HFFc6 (cell line): Measurements from ENCODE around the gene KCNE1. TPM values are rescaled to one million over a fixed set of nuclear protein-coding genes. Genes with fewer than 3 reads are reported as not detected.

Experiments used
- DNase-seq: peaks from one replicate; pipeline ENCODE4 v3.0.0-alpha.2; 2018
- H3K27ac Mint-ChIP-seq: 2 replicates; pipeline ENCODE4 v1.8.0; 2020; ENCODE audit warnings: mild to moderate bottlenecking, mixed read lengths
- H3K27me3 Mint-ChIP-seq: 2 replicates; pipeline ENCODE4 v1.8.0; 2021; ENCODE audit warnings: mild to moderate bottlenecking, moderate library complexity, mixed read lengths; ENCODE audit not compliant: insufficient read depth
- H3K36me3 Mint-ChIP-seq: 2 replicates; pipeline ENCODE4 v1.8.0; 2021; ENCODE audit warnings: low read depth, mixed read lengths
- H3K4me1 Mint-ChIP-seq: 2 replicates; pipeline ENCODE4 v1.8.0; 2020; ENCODE audit warnings: low read depth, mixed read lengths
- H3K4me3 Mint-ChIP-seq: 2 replicates; pipeline ENCODE4 v1.8.0; 2020; ENCODE audit warnings: mild to moderate bottlenecking, moderate library complexity, mixed read lengths
- H3K9me3 Mint-ChIP-seq: 2 replicates; pipeline ENCODE4 v1.8.0; 2020; ENCODE audit warnings: mild to moderate bottlenecking, mixed read lengths
- total RNA-seq, 6 experiments: library from RNA; stranded (reverse); fragmentation: NEBNext Ultra II Directional; extraction: Animal tissue kit (Norgen Biotek cat#: 25700); gene quantifications; 2 replicates in 1 of 6; 3 replicates in 5 of 6; pipeline ENCODE4 v1.2.3, GENCODE V29; 2021
- TF ChIP-seq, protein P1 (sequence below): fragments of 200-600 bp; sonication (generic); IDR thresholded peaks from 2 replicates; pipeline ENCODE4 v1.5.0; 2021; ENCODE audit warnings: antibody characterized with exemption, mild to moderate bottlenecking

Gene KCNE1
- total RNA-seq, 6 experiments from 2014 or later = 0.71 to 1.3 (median 0.85) TPM

DNA sequence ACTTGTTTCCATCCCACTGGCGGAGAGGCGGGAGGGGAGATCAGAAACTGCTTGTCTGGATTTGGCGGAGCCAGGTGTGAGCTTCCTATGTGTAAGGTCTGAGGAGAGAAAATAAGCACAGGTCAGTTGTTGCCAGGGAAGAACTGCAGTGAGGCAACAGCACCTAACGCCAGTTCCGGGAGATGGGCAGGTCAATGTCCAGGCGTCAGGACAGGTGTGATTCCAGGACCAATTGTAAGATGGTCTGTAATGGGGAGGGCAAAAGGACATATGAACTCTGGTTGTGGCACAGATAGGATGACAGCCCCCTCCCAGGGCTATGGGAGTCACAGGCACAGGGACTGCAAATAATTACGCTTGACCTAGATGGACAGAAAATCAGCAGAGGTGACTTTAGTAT is 9.6 kb upstream of the KCNE1 start:
- Mint-ChIP-seq H3K36me3 (peaks cover 72% of the 10 kb centered on the region), H3K4me3 (0 out of 2 replicates have a peak overlapping the region, but pooled peaks have one; percentile 6), H3K9me3 (no peaks in the 10 kb centered on the region), H3K4me1 (peaks cover 74% of the 10 kb centered on the region), H3K27me3 (peaks cover 3% of the 10 kb centered on the region), H3K27ac (peak overlapping the region; percentile 63; the same call in 1 of the 2 replicates)
- TF ChIP-seq, protein P1, sequence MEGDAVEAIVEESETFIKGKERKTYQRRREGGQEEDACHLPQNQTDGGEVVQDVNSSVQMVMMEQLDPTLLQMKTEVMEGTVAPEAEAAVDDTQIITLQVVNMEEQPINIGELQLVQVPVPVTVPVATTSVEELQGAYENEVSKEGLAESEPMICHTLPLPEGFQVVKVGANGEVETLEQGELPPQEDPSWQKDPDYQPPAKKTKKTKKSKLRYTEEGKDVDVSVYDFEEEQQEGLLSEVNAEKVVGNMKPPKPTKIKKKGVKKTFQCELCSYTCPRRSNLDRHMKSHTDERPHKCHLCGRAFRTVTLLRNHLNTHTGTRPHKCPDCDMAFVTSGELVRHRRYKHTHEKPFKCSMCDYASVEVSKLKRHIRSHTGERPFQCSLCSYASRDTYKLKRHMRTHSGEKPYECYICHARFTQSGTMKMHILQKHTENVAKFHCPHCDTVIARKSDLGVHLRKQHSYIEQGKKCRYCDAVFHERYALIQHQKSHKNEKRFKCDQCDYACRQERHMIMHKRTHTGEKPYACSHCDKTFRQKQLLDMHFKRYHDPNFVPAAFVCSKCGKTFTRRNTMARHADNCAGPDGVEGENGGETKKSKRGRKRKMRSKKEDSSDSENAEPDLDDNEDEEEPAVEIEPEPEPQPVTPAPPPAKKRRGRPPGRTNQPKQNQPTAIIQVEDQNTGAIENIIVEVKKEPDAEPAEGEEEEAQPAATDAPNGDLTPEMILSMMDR = no peak
- DNase-seq = no peak

DNA sequence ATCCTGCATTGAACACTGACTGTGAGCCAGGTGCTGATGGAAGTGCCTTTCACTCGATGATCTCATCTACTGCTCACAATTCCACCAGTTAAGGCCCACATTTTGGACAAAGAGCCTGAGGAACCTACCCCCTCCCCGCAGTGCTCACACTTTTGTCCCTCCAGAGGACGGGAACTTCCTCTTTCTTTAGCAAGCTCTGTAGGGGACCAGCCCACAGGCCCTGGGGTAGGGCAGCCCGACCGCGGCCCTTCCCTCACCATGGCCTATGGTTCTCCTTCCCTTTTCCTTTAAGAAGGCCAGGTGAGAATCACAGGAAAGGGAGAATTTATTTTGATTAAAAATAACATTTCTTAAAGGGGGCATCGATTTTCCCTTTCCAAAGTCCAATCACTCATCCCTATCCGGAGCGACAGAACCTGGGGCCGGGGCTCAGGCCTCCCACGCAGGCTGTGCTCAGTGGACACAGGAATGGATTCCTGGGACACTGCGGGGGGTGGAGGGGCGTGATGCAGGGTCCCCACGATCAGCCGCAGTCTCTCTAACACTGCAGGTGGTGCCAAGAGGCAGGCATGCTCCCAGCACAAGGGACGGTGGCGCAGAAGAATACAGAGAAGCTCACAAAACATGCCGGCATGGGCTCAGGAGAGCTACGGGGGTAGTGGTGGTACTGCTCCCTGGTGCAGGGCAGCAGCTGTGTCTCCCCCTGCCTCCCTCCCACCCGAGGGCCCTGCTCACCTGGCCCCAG is 8.9 kb upstream of the KCNE1 start:
- TF ChIP-seq, protein P1 = no peak
- Mint-ChIP-seq H3K27ac (peak overlapping the region; percentile 42), H3K9me3 (no peaks in the 10 kb centered on the region), H3K4me1 (peaks cover 74% of the 10 kb centered on the region), H3K4me3 (no peak overlapping the region), H3K27me3 (peaks cover 3% of the 10 kb centered on the region), H3K36me3 (peaks cover 67% of the 10 kb centered on the region)
- no peak for DNase-seq

DNA sequence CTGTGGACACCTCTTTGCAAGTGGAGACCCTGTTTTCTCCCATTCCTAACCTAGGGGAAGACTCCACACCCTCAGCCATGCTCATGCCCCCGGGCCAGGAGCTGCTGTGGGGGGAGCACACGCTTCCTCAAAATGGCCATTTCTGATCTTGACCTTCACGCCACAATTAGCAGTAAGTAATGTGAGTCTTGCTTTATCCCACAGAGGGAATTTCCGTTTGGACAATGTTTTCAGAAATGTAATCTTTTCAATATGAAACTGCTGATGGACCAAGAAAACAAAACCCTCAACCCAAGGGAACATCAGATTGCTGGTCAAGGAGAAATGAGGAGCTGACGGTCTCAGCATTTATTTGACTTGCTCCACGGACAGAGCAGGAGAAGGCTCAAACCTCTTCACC is 8.3 kb upstream of the KCNE1 start:
- H3K9me3 Mint-ChIP-seq = no peaks in the 10 kb centered on the region
- H3K27ac Mint-ChIP-seq = peak overlapping the region; percentile 42
- peaks cover 71% of the 10 kb centered on the region for H3K4me1 Mint-ChIP-seq
- no peak overlapping the region for H3K4me3 Mint-ChIP-seq
- peaks cover 61% of the 10 kb centered on the region for H3K36me3 Mint-ChIP-seq
- H3K27me3 Mint-ChIP-seq = peaks cover 3% of the 10 kb centered on the region
- no peak for DNase-seq
- TF ChIP-seq, protein P1 = no peak

DNA sequence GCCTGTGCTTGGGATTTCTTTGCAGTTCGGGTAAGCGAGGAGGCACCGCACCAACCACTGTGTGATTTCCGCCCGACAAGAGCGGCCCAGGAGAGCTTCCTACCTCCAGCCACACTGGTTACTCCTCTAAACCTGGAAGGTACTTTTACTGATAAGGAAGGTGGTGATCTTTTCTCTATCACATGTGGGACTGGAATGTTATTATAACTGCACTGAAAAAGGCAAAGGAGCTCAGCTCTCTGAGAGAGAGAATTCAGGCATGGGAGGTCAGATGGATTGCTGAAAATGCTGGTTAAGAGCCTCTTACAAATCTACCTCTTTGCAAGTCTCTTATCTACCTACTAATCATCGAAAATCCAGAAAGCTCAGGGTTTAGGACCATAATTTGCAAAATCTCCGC is 7.7 kb upstream of the KCNE1 start:
- H3K4me3 Mint-ChIP-seq = no peak overlapping the region
- TF ChIP-seq, protein P1 = no peak

DNA sequence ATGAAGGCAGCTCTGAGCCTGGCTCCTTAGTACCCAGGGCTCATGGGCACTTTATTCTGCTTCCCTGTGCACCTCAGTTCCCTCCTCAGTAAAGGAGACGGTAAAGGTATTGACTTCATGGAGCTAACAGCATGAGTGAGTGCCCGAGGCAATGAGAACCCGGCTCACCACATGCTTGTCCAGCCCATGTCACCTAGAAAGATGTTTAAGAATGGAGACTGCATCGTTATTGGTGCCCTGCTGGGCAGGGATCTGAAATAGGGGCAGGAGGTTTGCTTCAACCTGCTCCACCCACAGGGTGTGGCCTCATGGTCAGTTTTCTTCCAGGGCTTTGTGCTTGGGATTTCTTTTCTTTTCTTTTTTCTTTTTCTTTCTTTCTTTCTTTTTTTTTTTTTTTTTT is 7.0 kb upstream of the KCNE1 start:
- peaks cover 5% of the 10 kb centered on the region; the same call in 1 of the 2 replicates for H3K27me3 Mint-ChIP-seq
- H3K36me3 Mint-ChIP-seq = peaks cover 48% of the 10 kb centered on the region
- TF ChIP-seq, protein P1 = no peak
- H3K4me3 Mint-ChIP-seq = no peak overlapping the region
- no peaks in the 10 kb centered on the region for H3K9me3 Mint-ChIP-seq
- H3K27ac Mint-ChIP-seq = peak overlapping the region; percentile 34; the same call in 1 of the 2 replicates
- peaks cover 59% of the 10 kb centered on the region for H3K4me1 Mint-ChIP-seq
- no peak for DNase-seq

More for the DNA sequence above, 7.7 kb upstream of the KCNE1 start:
- DNase-seq = no peak
- Mint-ChIP-seq H3K27ac (peak overlapping the region; percentile 42; the same call in 1 of the 2 replicates), H3K27me3 (peaks cover 4% of the 10 kb centered on the region; the same call in 1 of the 2 replicates), H3K4me1 (peaks cover 66% of the 10 kb centered on the region), H3K9me3 (no peaks in the 10 kb centered on the region), H3K36me3 (peaks cover 55% of the 10 kb centered on the region)
